H1 (cell line): Measurements from ENCODE around the gene MACROD1. TPM values are rescaled to one million over a fixed set of nuclear protein-coding genes. Genes with fewer than 3 reads are reported as not detected.

Experiments
- CTCF ChIA-PET: fragments of 300-600 bp; sonication (Branson Sonifier 250); formaldehyde crosslinking; loops from one replicate; lab custom pipeline; 2021; ENCODE audit not compliant: partially characterized antibody; lab: Charles Lee
- POLR2A ChIA-PET: fragments of 300-600 bp; sonication (Branson Sonifier 250); formaldehyde crosslinking; loops from one replicate; lab custom pipeline; 2021; ENCODE audit warnings: inconsistent platforms; ENCODE audit not compliant: partially characterized antibody; lab: Charles Lee
- DNase-seq, 2 experiments: peaks; one replicate each; pipeline versions ENCODE4 v3.0.0 to v3.0.0-alpha.2; 2010 to 2022; ENCODE audit warnings: low spot score in 2 of 2, low read depth in 1 of 2, mixed read lengths in 1 of 2
- FAIRE-seq: peaks from 2 replicates; lab custom pipeline; 2011; peaks lifted over from hg19 to GRCh38; lab: Jason Lieb, UNC
- H2AFZ ChIP-seq: 2 replicates; pipeline ENCODE4 v1.8.1; 2012; ENCODE audit warnings: low read length, inconsistent platforms
- H2AK5ac ChIP-seq: 2 replicates; pipeline ENCODE4 v1.6.1; 2013; ENCODE audit warnings: low read depth, low read length
- H2BK120ac ChIP-seq: replicated peaks from 2 replicates; pipeline ENCODE3; 2013; ENCODE audit warnings: low read depth, low read length, inconsistent platforms
- H2BK12ac ChIP-seq: 2 replicates; pipeline ENCODE4 v1.6.1; 2013; ENCODE audit warnings: low read depth, low read length
- H2BK15ac ChIP-seq: 2 replicates; pipeline ENCODE4 v1.6.1; 2013; ENCODE audit warnings: low read length
- H2BK20ac ChIP-seq: 2 replicates; pipeline ENCODE4 v1.6.1; 2013; ENCODE audit warnings: low read length
- H2BK5ac ChIP-seq: 2 replicates; pipeline ENCODE4 v1.6.1; 2013; ENCODE audit warnings: low read depth, low read length
- H3K14ac ChIP-seq: 2 replicates; pipeline ENCODE4 v1.6.1; 2013; ENCODE audit warnings: inconsistent platforms; ENCODE audit not compliant: insufficient read length
- H3K18ac ChIP-seq: 2 replicates; pipeline ENCODE4 v1.6.1; 2013; ENCODE audit warnings: low read length; ENCODE audit errors: extremely low read depth
- H3K23ac ChIP-seq: 2 replicates; pipeline ENCODE4 v1.6.1; 2013; ENCODE audit warnings: inconsistent platforms; ENCODE audit not compliant: insufficient read length
- H3K23me2 ChIP-seq: 2 replicates; pipeline ENCODE4 v1.6.1; 2013; ENCODE audit warnings: low read depth, low read length
- H3K27ac ChIP-seq: 2 replicates; pipeline ENCODE4 v1.6.1; 2011; ENCODE audit warnings: low read depth, low read length, inconsistent platforms
- H3K27me3 ChIP-seq, 4 experiments: replicated peaks in 1 of 4; 1 replicate in 1 of 4; 2 replicates in 3 of 4; pipeline versions ENCODE4 v1.6.1 to v1.8.1; 2011 to 2013; ENCODE audit warnings: low read length in 3 of 4, mild to moderate bottlenecking in 3 of 4, inconsistent platforms in 2 of 4, mixed read lengths in 2 of 4, moderate library complexity in 1 of 4; ENCODE audit not compliant: control insufficient read depth in 3 of 4, insufficient read depth in 3 of 4; ENCODE audit errors: extremely low read depth in 1 of 4
- H3K36me3 ChIP-seq, 4 experiments: 2 replicates each; pipeline versions ENCODE4 v1.6.1 to v1.8.1; 2011 to 2013; ENCODE audit warnings: mild to moderate bottlenecking in 4 of 4, low read length in 3 of 4, moderate library complexity in 2 of 4, control low read depth in 1 of 4, inconsistent platforms in 1 of 4; ENCODE audit not compliant: insufficient read depth in 4 of 4, control insufficient read depth in 2 of 4
- H3K4ac ChIP-seq: replicated peaks from 2 replicates; pipeline ENCODE3; 2013; ENCODE audit warnings: low read length, low read depth, mixed read lengths, inconsistent platforms; ENCODE audit not compliant: insufficient read length
- H3K4me1 ChIP-seq, 4 experiments: replicated peaks in 1 of 4; 1 replicate in 1 of 4; 2 replicates in 3 of 4; pipeline versions ENCODE4 v1.6.1 to v1.8.1; 2011 to 2013; ENCODE audit warnings: low read length in 3 of 4, inconsistent platforms in 2 of 4, mixed read lengths in 1 of 4; ENCODE audit not compliant: insufficient read depth in 4 of 4, control insufficient read depth in 3 of 4
- H3K4me2 ChIP-seq, 2 experiments: 2 replicates each; pipeline versions ENCODE4 v1.6.1 to v1.8.1; 2011 to 2013; ENCODE audit warnings: low read depth in 2 of 2, low read length in 2 of 2, control low read depth in 1 of 2, inconsistent platforms in 1 of 2, mild to moderate bottlenecking in 1 of 2; ENCODE audit not compliant: insufficient read depth in 1 of 2
- H3K4me3 ChIP-seq, 4 experiments: fragments of 200-600, 300-600 bp in 1 of 4; sonication (generic), shearing (Covaris generic), sonication (Bioruptor Twin) in 1 of 4; 2 replicates each; pipeline versions ENCODE4 v1.5.1 to v1.8.1; 2011 to 2016; ENCODE audit warnings: low read length in 4 of 4, low read depth in 3 of 4, control low read depth in 2 of 4, inconsistent platforms in 2 of 4, mild to moderate bottlenecking in 2 of 4, mixed read lengths in 1 of 4, moderate library complexity in 1 of 4; ENCODE audit not compliant: insufficient read depth in 2 of 4; ENCODE audit errors: extremely low read depth in 1 of 4
- H3K56ac ChIP-seq: replicated peaks from 2 replicates; pipeline ENCODE3; 2013; ENCODE audit warnings: low read depth, mild to moderate bottlenecking, mixed read lengths, low read length, inconsistent platforms; ENCODE audit not compliant: insufficient read length
- H3K79me1 ChIP-seq: 2 replicates; pipeline ENCODE4 v1.6.1; 2013; ENCODE audit warnings: low read depth, low read length, control low read depth
- H3K79me2 ChIP-seq, 2 experiments: 2 replicates each; pipeline versions ENCODE4 v1.6.1 to v1.8.1; 2012 to 2013; ENCODE audit warnings: low read length in 2 of 2, mild to moderate bottlenecking in 2 of 2, inconsistent platforms in 1 of 2; ENCODE audit not compliant: insufficient read depth in 2 of 2, control insufficient read depth in 1 of 2
- H3K9ac ChIP-seq, 4 experiments: replicated peaks in 1 of 4; 1 replicate in 1 of 4; 2 replicates in 3 of 4; pipeline versions ENCODE4 v1.6.1 to v1.8.1; 2011 to 2013; ENCODE audit warnings: low read depth in 3 of 4, low read length in 3 of 4, control low read depth in 2 of 4, mild to moderate bottlenecking in 2 of 4, moderate library complexity in 2 of 4, inconsistent platforms in 1 of 4; ENCODE audit errors: extremely low read depth in 1 of 4
- H3K9me3 ChIP-seq, 2 experiments: 2 replicates each; pipeline versions ENCODE4 v1.6.1 to v1.8.1; 2012 to 2013; ENCODE audit warnings: mild to moderate bottlenecking in 2 of 2, moderate library complexity in 2 of 2, control low read depth in 1 of 2, inconsistent platforms in 1 of 2, low read depth in 1 of 2, low read length in 1 of 2, mixed read lengths in 1 of 2; ENCODE audit not compliant: insufficient read depth in 2 of 2
- H4K20me1 ChIP-seq, 2 experiments: replicated peaks in 1 of 2; 2 replicates each; pipeline versions ENCODE3 to v1.8.1; 2011 to 2013; ENCODE audit warnings: inconsistent platforms in 2 of 2, low read length in 2 of 2, mild to moderate bottlenecking in 1 of 2; ENCODE audit not compliant: insufficient read depth in 2 of 2, control insufficient read depth in 1 of 2
- H4K5ac ChIP-seq: 2 replicates; pipeline ENCODE4 v1.6.1; 2013; ENCODE audit warnings: low read length, low read depth, mixed read lengths, inconsistent platforms; ENCODE audit not compliant: insufficient read length
- H4K8ac ChIP-seq: 2 replicates; pipeline ENCODE4 v1.8.0; 2013; ENCODE audit warnings: mild to moderate bottlenecking, moderate library complexity, low read length, inconsistent platforms; ENCODE audit not compliant: insufficient read depth; ENCODE audit errors: extremely low read depth
- H4K91ac ChIP-seq: replicated peaks from 2 replicates; pipeline ENCODE3; 2013; ENCODE audit warnings: low read length, mixed read lengths, inconsistent platforms; ENCODE audit not compliant: insufficient read length
- BACH1 ChIP-seq: IDR thresholded peaks from 2 replicates; pipeline ENCODE4 v1.6.1; 2012; ENCODE audit warnings: low read length, improper control_type of control experiment
- HDAC2 ChIP-seq, 2 experiments: fragments of 300-600 bp in 1 of 2; sonication (generic) in 1 of 2; IDR thresholded peaks; 2 replicates each; pipeline ENCODE4 v1.6.1; 2011 to 2012; ENCODE audit warnings: low read depth in 2 of 2, low read length in 2 of 2, mild to moderate bottlenecking in 2 of 2, moderate library complexity in 2 of 2, borderline replicate concordance in 1 of 2, inconsistent platforms in 1 of 2
- SAP30 ChIP-seq: fragments of 300-600 bp; sonication (generic); IDR thresholded peaks from 2 replicates; pipeline ENCODE4 v1.7.1; 2012; ENCODE audit warnings: low read length, moderate library complexity, mild to moderate bottlenecking, inconsistent platforms; ENCODE audit not compliant: insufficient read depth, insufficient replicate concordance
- ZNF274 ChIP-seq: IDR thresholded peaks from 2 replicates; pipeline ENCODE4 v1.7.0; 2012; ENCODE audit warnings: low read length, borderline replicate concordance; ENCODE audit errors: extremely low read depth
- WGBS, 2 experiments: shearing (Covaris generic) in 1 of 2; methylation state at CpG; one replicate each; pipeline versions ENCODE4 v1.1.6 to v1.1.7; 2013 to 2015; ENCODE audit warnings: low lambda C conversion rate in 2 of 2, mixed read lengths in 2 of 2, inconsistent platforms in 1 of 2, low coverage in 1 of 2, missing lambda C conversion rate in 1 of 2; ENCODE audit not compliant: insufficient replicate concordance in 2 of 2, insufficient coverage in 1 of 2, insufficient read length in 1 of 2; ENCODE audit errors: extremely low coverage in 1 of 2, missing lambda C conversion rate in 1 of 2; 5-methylcytosine and 5-hydroxymethylcytosine counted together
- polyA plus RNA-seq, 7 experiments: library from polyadenylated mRNA; depleted of rRNA in 3 of 7; stranded (reverse) in 5 of 7; unstranded in 2 of 7; fragments of >200 nt in 5 of 7; fragments of 200-250 nt in 2 of 7; gene quantifications; 1 replicate in 5 of 7; 2 replicates in 1 of 7; 4 replicates in 1 of 7; pipeline versions ENCODE4 v1.2.1 to v1.2.3, GENCODE V29; 2011 to 2013; ENCODE audit warnings: missing spikeins in 2 of 7, mixed read lengths in 2 of 7
- total RNA-seq: library from RNA; stranded (reverse); fragmentation: NEBNext Ultra II Directional; extraction: Animal tissue kit (Norgen Biotek cat#: 25700); gene quantifications from 2 replicates; pipeline ENCODE4 v1.2.1, GENCODE V29; 2021

The MACROD1 gene
- total and polyA plus RNA-seq, 2 of the 8 experiments (the other 6 are each of a cell fraction or from before 2014, with no cell fraction given) = 19.5 to 34.1 TPM

DNA sequence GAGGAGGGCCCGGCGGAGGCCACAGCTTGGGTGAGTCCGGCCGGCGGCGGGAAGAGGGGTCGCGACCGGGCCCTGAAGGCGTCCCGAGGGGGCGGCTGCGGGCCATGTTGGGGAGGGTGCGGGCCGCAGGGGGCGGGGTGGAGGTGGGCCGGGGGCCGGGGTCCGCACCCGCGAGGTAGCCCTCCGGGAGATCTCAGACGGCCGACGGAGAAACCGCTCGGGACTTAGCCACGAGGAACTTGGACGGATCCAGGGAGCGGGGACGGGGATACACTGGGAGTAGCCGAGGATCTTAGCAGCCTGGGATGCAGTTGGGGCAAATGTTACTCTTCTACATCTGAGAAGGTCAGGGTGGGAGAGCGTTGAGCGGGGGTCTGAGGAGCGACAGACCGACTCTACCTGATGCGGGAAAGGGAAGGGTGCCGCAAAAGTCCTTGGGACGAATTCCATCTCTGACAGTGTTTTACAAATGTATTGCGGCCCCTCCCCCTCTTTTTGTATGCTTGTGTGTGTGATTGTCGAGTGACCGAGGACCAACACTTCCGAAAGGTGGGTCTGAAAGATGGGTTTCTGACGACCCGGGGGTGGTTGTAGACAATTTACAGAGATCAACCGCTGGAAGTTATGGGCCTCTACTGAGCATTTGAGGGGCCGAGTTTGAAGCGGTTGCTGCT, 20.7 kb upstream of the MACROD1 start:
- H2AFZ ChIP-seq = no peak overlapping the region
- no peak overlapping the region for H2AK5ac ChIP-seq
- peak overlapping the region; percentile 63 for H3K56ac ChIP-seq
- FAIRE-seq (no peak), DNase-seq (no peak)
- peaks cover 9% of the 10 kb centered on the region for H3K23me2 ChIP-seq
- no peak overlapping the region for H2BK120ac ChIP-seq
- H3K79me1 ChIP-seq = peaks cover 2% of the 10 kb centered on the region; the same call in 1 of the 2 replicates
- H3K79me2 ChIP-seq = peaks cover 12 to 23% of the 10 kb centered on the region in 2 experiments
- H3K4me1 ChIP-seq = peaks cover 0 to 6% (median 4%) of the 10 kb centered on the region in 4 experiments; a peak in 6 of 7 replicates
- no peak overlapping the region for H2BK15ac ChIP-seq
- H3K9ac ChIP-seq = peak overlapping the region in 2 of 4 experiments; percentile 61 to 89; a peak in 4 of 7 replicates
- H4K20me1 ChIP-seq = peaks cover 9 to 22% of the 10 kb centered on the region in 2 experiments
- H4K8ac ChIP-seq = no peak overlapping the region; the same call in 1 of the 2 replicates
- H4K91ac ChIP-seq = no peak overlapping the region
- no peak overlapping the region for H2BK5ac ChIP-seq
- no peak for TF ChIP-seq BACH1
- TF ChIP-seq ZNF274 = no peak
- peak; percentile 61 for TF ChIP-seq SAP30
- no peak for TF ChIP-seq HDAC2 (IDR thresholded peaks at IDR 0.05; ENCODE audit: borderline replicate concordance in 1 of 2, low read depth in 2 of 2, low read length in 2 of 2)
- H3K4ac ChIP-seq = peak overlapping the region; percentile 44
- CTCF ChIA-PET = interaction anchor here (1.2 to 2.3 kb wide), 6 partner anchors 9 to 187 kb away, joined by 3 to 8 read pairs (median 6); partner anchors contain the start of gene PLCB3
- no peak overlapping the region for H2BK12ac ChIP-seq
- H3K9me3 ChIP-seq = no peaks in the 10 kb centered on the region
- H3K4me2 ChIP-seq = no peak overlapping the region
- H3K18ac ChIP-seq = no peak overlapping the region
- POLR2A ChIA-PET = interaction anchor here (0.8 to 12.4 kb wide), 21 partner anchors 10 to 1332 kb away, joined by 3 to 186 read pairs (median 4); partner anchors contain the start of genes FERMT3, FKBP2, NUDT22 and PLCB3
- 11% methylated on average over 14 of the region's 48 CpGs; no CpG with 5 or more reads in 1 of the 2 experiments for WGBS, 2 experiments
- H4K5ac ChIP-seq = no peak overlapping the region
- no peaks in the 10 kb centered on the region for H3K27me3 ChIP-seq
- peaks cover 0 to 10% (median 0%) of the 10 kb centered on the region in 4 experiments; a peak in 4 of 8 replicates for H3K36me3 ChIP-seq
- H3K14ac ChIP-seq = no peak overlapping the region
- no peak overlapping the region for H3K23ac ChIP-seq
- H3K27ac ChIP-seq = no peak overlapping the region; the same call in 1 of the 2 replicates
- no peak overlapping the region for H3K4me3 ChIP-seq
- no peak overlapping the region for H2BK20ac ChIP-seq
